ENCODE measurements around the gene C17orf50.

The C17orf50 gene

GRCh38 chr17:35801583-35802224 is 41.0 kb downstream of the C17orf50 start:
- H3K4me3 ChIP-seq (ENCODE audit: low read depth, low read length) = no peak overlapping the region
- DNase-seq (ENCODE audit: low read depth) = peak; percentile 64

- no peak overlapping the region for H3K4me3 ChIP-seq (ENCODE audit: low read depth, low read length)
- peak; percentile 79 for DNase-seq (ENCODE audit: low read depth)
Observed at GRCh38 chr17:35804658-35805192, 44.0 kb downstream of the C17orf50 start.

- H3K4me3 ChIP-seq (ENCODE audit: low read depth, low read length) = no peak overlapping the region
- DNase-seq (ENCODE audit: low read depth) = no peak
Observed at GRCh38 chr17:35807371-35808144, 46.9 kb downstream of the C17orf50 start.

GRCh38 chr17:35808240-35808961 is 47.7 kb downstream of the C17orf50 start:
- H3K4me3 ChIP-seq (ENCODE audit: low read depth, low read length) = peak overlapping the region; percentile 95
- no peak for DNase-seq (ENCODE audit: low read depth)

- peak within 1 kb of the TSS; percentile 95 for H3K4me3 ChIP-seq (ENCODE audit: low read depth, low read length)
- peak; percentile 97 for DNase-seq (ENCODE audit: low read depth)
Observed at GRCh38 chr17:35808962-35809854, 48.5 kb downstream of the C17orf50 start, which contains the start of gene TAF15. Gene TAF15 (plus strand): TSS chr17:35809484. CDS start chr17:35809570, 86 bp downstream.

- peak overlapping the region; percentile 95 for H3K4me3 ChIP-seq (ENCODE audit: low read depth, low read length)
- DNase-seq (ENCODE audit: low read depth) = no peak
Observed at GRCh38 chr17:35809855-35810461, 49.3 kb downstream of the C17orf50 start.

- H3K4me3 ChIP-seq (ENCODE audit: low read depth, low read length) = no peak overlapping the region
- no peak for DNase-seq (ENCODE audit: low read depth)
Observed at GRCh38 chr17:35811759-35812158, 51.1 kb downstream of the C17orf50 start.

GRCh38 chr17:35812456-35812855 is 51.8 kb downstream of the C17orf50 start:
- no peak overlapping the region for H3K4me3 ChIP-seq (ENCODE audit: low read depth, low read length)
- no peak for DNase-seq (ENCODE audit: low read depth)
